Panc1 (cell line): Measurements from ENCODE around the gene SAFB2. TPM values are rescaled to one million over a fixed set of nuclear protein-coding genes. Genes with fewer than 3 reads are reported as not detected.

Source experiments
- ATAC-seq: fragments of 200-7000 bp; cut with Tn5 transposase; 2 replicates; pipeline ENCODE4 v1.9.1; 2020; ENCODE audit warnings: mild to moderate bottlenecking, moderate library complexity
- BruUV-seq: library from RNA; stranded (reverse); fragments of 400-500 nt; replicated peaks from 2 replicates; lab custom pipeline; 2021; lab: Mats Ljungman, UMichigan
- CTCF ChIA-PET: fragments of 300-600 bp; sonication (Branson Sonifier 250); formaldehyde crosslinking; loops from one replicate; lab custom pipeline; 2022; ENCODE audit warnings: antibody characterized with exemption; lab: Charles Lee
- POLR2A ChIA-PET: fragments of 300-600 bp; sonication (Branson Sonifier 250); formaldehyde crosslinking; loops from one replicate; lab custom pipeline; 2022; ENCODE audit warnings: antibody characterized with exemption; lab: Charles Lee
- DNase-seq: peaks from one replicate; pipeline ENCODE4 v3.0.0-alpha.2; 2010; ENCODE audit warnings: low read depth, low spot score
- H3K27ac ChIP-seq: 2 replicates; pipeline ENCODE4 v1.5.1; 2011; ENCODE audit warnings: mild to moderate bottlenecking, low read length, inconsistent platforms
- H3K27me3 ChIP-seq: fragments of 200-500 bp; sonication (Bioruptor generic); 2 replicates; pipeline ENCODE4 v1.6.0; 2014; ENCODE audit warnings: low read length, inconsistent platforms; ENCODE audit not compliant: control insufficient read depth, insufficient read depth
- H3K36me3 ChIP-seq: fragments of 200-500 bp; sonication (Bioruptor generic); 2 replicates; pipeline ENCODE4 v1.5.1; 2014; ENCODE audit warnings: inconsistent platforms, mild to moderate bottlenecking, low read length, moderate library complexity; ENCODE audit not compliant: control insufficient read depth, insufficient read depth
- H3K4me1 ChIP-seq: 2 replicates; pipeline ENCODE4 v1.5.1; 2011; ENCODE audit warnings: inconsistent platforms, mild to moderate bottlenecking, low read length, moderate library complexity; ENCODE audit not compliant: control insufficient read depth, insufficient read depth
- H3K4me3 ChIP-seq, 2 experiments: 2 replicates each; pipeline ENCODE4 v1.5.1; 2011 to 2012; ENCODE audit warnings: low read depth in 2 of 2, low read length in 2 of 2, mild to moderate bottlenecking in 2 of 2, inconsistent platforms in 1 of 2, moderate library complexity in 1 of 2
- H3K9me3 ChIP-seq: fragments of 200-500 bp; sonication (Bioruptor generic); 2 replicates; pipeline ENCODE4 v1.5.1; 2014; ENCODE audit warnings: low read depth, mild to moderate bottlenecking, inconsistent platforms, low read length, moderate library complexity; ENCODE audit not compliant: control insufficient read depth, insufficient read depth
- CTCF ChIP-seq: fragments of 450-650 bp; IDR thresholded peaks from 2 replicates; pipeline ENCODE4 v1.5.1; 2017; ENCODE audit warnings: mild to moderate bottlenecking
- POLR2AphosphoS5 ChIP-seq: IDR thresholded peaks from 2 replicates; pipeline ENCODE4 v1.6.1; 2012; ENCODE audit warnings: mild to moderate bottlenecking, low read depth, low read length, moderate library complexity
- SIN3A ChIP-seq: IDR thresholded peaks from 2 replicates; pipeline ENCODE4 v1.6.1; 2012; ENCODE audit warnings: low read depth, mild to moderate bottlenecking, low read length, moderate library complexity, borderline replicate concordance; ENCODE audit not compliant: insufficient read depth
- TCF7L2 ChIP-seq: IDR thresholded peaks from 2 replicates; pipeline ENCODE4 v1.6.1; 2011; ENCODE audit warnings: mild to moderate bottlenecking, low read depth, low read length, inconsistent platforms
- in situ Hi-C: cut with HindIII; loops from 2 replicates; pipeline ENCODE4 v1.10.0; 2016; ENCODE audit warnings: low sequenced_read_pairs, low pct_unique_long_range_greater_than_20kb
- intact Hi-C: fragments of 100-400 bp; cut with micrococcal nuclease; formaldehyde crosslinking; loops from one replicate; pipeline ENCODE4 v1.10.0; 2022; ENCODE audit not compliant: unreplicated experiment
- total RNA-seq: library from RNA; stranded (reverse); gene quantifications from one replicate; pipeline ENCODE4 v1.2.1, GENCODE V29; 2021; ENCODE audit not compliant: unreplicated experiment
- TF ChIP-seq, protein P1 (sequence below), 2 experiments: IDR thresholded peaks; 2 replicates each; pipeline ENCODE4 v1.6.1; 2011 to 2012; ENCODE audit warnings: low read depth in 2 of 2, control low read depth in 1 of 2, low read length in 1 of 2, mild to moderate bottlenecking in 1 of 2, moderate library complexity in 1 of 2; ENCODE audit not compliant: insufficient read depth in 1 of 2

The SAFB2 gene
- total RNA-seq, 1 experiment from 2014 or later = 83.5 TPM

DNA sequence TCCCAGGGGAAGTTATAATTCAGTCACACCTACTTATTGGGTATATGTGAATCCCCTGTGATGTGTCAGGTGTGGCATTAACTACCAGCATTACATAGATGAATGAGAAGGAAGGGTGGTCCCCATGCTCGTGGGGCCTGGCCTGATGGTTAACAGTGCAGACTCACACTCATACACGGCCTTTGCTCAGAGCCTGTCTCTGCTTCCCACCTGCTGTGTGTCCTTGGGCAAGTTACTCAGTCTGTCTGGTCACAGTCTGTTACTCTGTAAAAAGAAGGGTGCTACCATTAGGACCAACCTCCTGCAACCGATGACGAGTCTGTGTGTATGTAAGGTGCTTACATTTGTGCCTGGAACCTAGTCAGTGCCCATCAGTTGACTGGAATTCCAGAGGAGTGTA is 24.1 kb upstream of the SAFB2 start:
- CTCF ChIA-PET = no interaction called here
- no TSS peak for BruUV-seq
- H3K9me3 ChIP-seq = no peaks in the 10 kb centered on the region
- ATAC-seq = no peak
- in situ Hi-C loops = no loop called here
- TF ChIP-seq CTCF (no peak), TCF7L2 (no peak), SIN3A (no peak), POLR2AphosphoS5 (no peak)
- TF ChIP-seq, protein P1, sequence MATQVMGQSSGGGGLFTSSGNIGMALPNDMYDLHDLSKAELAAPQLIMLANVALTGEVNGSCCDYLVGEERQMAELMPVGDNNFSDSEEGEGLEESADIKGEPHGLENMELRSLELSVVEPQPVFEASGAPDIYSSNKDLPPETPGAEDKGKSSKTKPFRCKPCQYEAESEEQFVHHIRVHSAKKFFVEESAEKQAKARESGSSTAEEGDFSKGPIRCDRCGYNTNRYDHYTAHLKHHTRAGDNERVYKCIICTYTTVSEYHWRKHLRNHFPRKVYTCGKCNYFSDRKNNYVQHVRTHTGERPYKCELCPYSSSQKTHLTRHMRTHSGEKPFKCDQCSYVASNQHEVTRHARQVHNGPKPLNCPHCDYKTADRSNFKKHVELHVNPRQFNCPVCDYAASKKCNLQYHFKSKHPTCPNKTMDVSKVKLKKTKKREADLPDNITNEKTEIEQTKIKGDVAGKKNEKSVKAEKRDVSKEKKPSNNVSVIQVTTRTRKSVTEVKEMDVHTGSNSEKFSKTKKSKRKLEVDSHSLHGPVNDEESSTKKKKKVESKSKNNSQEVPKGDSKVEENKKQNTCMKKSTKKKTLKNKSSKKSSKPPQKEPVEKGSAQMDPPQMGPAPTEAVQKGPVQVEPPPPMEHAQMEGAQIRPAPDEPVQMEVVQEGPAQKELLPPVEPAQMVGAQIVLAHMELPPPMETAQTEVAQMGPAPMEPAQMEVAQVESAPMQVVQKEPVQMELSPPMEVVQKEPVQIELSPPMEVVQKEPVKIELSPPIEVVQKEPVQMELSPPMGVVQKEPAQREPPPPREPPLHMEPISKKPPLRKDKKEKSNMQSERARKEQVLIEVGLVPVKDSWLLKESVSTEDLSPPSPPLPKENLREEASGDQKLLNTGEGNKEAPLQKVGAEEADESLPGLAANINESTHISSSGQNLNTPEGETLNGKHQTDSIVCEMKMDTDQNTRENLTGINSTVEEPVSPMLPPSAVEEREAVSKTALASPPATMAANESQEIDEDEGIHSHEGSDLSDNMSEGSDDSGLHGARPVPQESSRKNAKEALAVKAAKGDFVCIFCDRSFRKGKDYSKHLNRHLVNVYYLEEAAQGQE (IDR thresholded peaks at IDR 0.05; ENCODE audit: insufficient read depth in 1 of 2, low read depth in 2 of 2, low read length in 1 of 2) = no peak
- POLR2A ChIA-PET = no interaction called here
- no peak overlapping the region for H3K27ac ChIP-seq
- intact Hi-C loops = no loop called here
- DNase-seq = no peak
- peaks cover 34% of the 10 kb centered on the region for H3K36me3 ChIP-seq
- no peaks in the 10 kb centered on the region for H3K27me3 ChIP-seq
- H3K4me1 ChIP-seq = no peaks in the 10 kb centered on the region
- H3K4me3 ChIP-seq = no peak overlapping the region

GRCh38 chr19:5645409-5645808 is 22.8 kb upstream of the SAFB2 start:
- ATAC-seq (no peak), DNase-seq (no peak)
- peaks cover 34% of the 10 kb centered on the region for H3K36me3 ChIP-seq
- BruUV-seq = no TSS peak
- ChIA-PET CTCF (no interaction called here), POLR2A (no interaction called here)
- H3K27me3 ChIP-seq = no peaks in the 10 kb centered on the region
- H3K4me3 ChIP-seq = no peak overlapping the region
- no peaks in the 10 kb centered on the region for H3K4me1 ChIP-seq
- no peak for TF ChIP-seq CTCF
- no peak for TF ChIP-seq SIN3A
- no peak for TF ChIP-seq TCF7L2
- TF ChIP-seq, protein P1 (IDR thresholded peaks at IDR 0.05; ENCODE audit: insufficient read depth in 1 of 2, low read depth in 2 of 2, low read length in 1 of 2) = no peak
- TF ChIP-seq POLR2AphosphoS5 = no peak
- H3K27ac ChIP-seq = no peak overlapping the region
- in situ Hi-C loops (no loop called here), intact Hi-C loops (no loop called here)
- no peaks in the 10 kb centered on the region for H3K9me3 ChIP-seq
